ENCODE measurements around the gene CCDC40. TPM values are rescaled to one million over a fixed set of nuclear protein-coding genes. Genes with fewer than 3 reads are reported as not detected.

The CCDC40 gene
- total and polyA plus RNA-seq, 2 donors (not counting 1 experiment from before 2014, with no cell fraction given), result 0.63 to 3.2 TPM

GRCh38 chr17:80002070-80002641 lies 34.3 kb upstream of the CCDC40 start:
- Mint-ChIP-seq H3K27me3 (no peaks in the 10 kb centered on the region), H3K4me1 (peaks cover 15% of the 10 kb centered on the region), H3K4me3 (no peak overlapping the region), H3K27ac (no peak overlapping the region), H3K9me3 (ENCODE audit: insufficient read depth) (no peaks in the 10 kb centered on the region)
- ChIA-PET POLR2A (no interaction called here), CTCF (interaction anchor here (0.6 kb wide), 1 partner anchor 9 kb away, joined by 3 read pairs; no protein-coding TSS in a partner anchor)
- intact Hi-C loops (cut with micrococcal nuclease), result no loop called here
- no peaks in the 10 kb centered on the region for H3K27me3 ChIP-seq (replicated peaks in 1 of 4; ENCODE audit: control extremely low read depth in 1 of 4, control insufficient read depth in 3 of 4, insufficient read depth in 4 of 4, low read length in 3 of 4)
- no peaks in the 10 kb centered on the region for H3K36me3 ChIP-seq (replicated peaks in 1 of 2; ENCODE audit: control extremely low read depth in 1 of 2, control insufficient read depth in 1 of 2, extremely low read depth in 1 of 2, insufficient read depth in 2 of 2, low read length in 1 of 2)
- H4K20me1 ChIP-seq (ENCODE audit: control insufficient read depth, insufficient read depth, low read length, poor library complexity, severe bottlenecking), result no peaks in the 10 kb centered on the region
- no peaks in the 10 kb centered on the region for H3K79me2 ChIP-seq (ENCODE audit: control insufficient read depth, insufficient read depth, low read length)
- no peak overlapping the region for H3K4me2 ChIP-seq (replicated peaks; ENCODE audit: low read depth, low read length, poor library complexity, severe bottlenecking)
- H3K4me3 ChIP-seq (ENCODE audit: control extremely low read depth in 1 of 5, extremely low read depth in 1 of 5, insufficient read depth in 1 of 5, low read depth in 2 of 5, low read length in 4 of 5), result no peak overlapping the region
- no peak overlapping the region for H3K27ac ChIP-seq (ENCODE audit: low read length in 2 of 2)
- no peak overlapping the region for H3K9ac ChIP-seq (ENCODE audit: low read length)
- 96% methylated on average over 26 of the region's 26 CpGs for WGBS (ENCODE audit: insufficient coverage)
- TF ChIP-seq, protein P1, sequence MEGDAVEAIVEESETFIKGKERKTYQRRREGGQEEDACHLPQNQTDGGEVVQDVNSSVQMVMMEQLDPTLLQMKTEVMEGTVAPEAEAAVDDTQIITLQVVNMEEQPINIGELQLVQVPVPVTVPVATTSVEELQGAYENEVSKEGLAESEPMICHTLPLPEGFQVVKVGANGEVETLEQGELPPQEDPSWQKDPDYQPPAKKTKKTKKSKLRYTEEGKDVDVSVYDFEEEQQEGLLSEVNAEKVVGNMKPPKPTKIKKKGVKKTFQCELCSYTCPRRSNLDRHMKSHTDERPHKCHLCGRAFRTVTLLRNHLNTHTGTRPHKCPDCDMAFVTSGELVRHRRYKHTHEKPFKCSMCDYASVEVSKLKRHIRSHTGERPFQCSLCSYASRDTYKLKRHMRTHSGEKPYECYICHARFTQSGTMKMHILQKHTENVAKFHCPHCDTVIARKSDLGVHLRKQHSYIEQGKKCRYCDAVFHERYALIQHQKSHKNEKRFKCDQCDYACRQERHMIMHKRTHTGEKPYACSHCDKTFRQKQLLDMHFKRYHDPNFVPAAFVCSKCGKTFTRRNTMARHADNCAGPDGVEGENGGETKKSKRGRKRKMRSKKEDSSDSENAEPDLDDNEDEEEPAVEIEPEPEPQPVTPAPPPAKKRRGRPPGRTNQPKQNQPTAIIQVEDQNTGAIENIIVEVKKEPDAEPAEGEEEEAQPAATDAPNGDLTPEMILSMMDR (IDR thresholded peaks at IDR 0.05), result no peak
- no peak for TF ChIP-seq EZH2 (IDR thresholded peaks at IDR 0.05; ENCODE audit: borderline replicate concordance, insufficient read depth, low read depth, low read length, poor library complexity, severe bottlenecking)
- DNase-seq (no peak), ATAC-seq (ENCODE audit: low read depth) (no peak)
- peaks cover 9 to 15% of the 10 kb centered on the region in 2 donors for H3K4me1 ChIP-seq (ENCODE audit: control insufficient read depth in 2 of 2, insufficient read depth in 2 of 2, low read length in 2 of 2)
- H3K9me3 ChIP-seq (ENCODE audit: control extremely low read depth in 1 of 3, control insufficient read depth in 2 of 3, insufficient read depth in 1 of 3, low read length in 2 of 3), result peaks cover 0 to 7% (median 0%) of the 10 kb centered on the region in 3 donors
- H2AFZ ChIP-seq (ENCODE audit: insufficient read depth, low read depth, low read length, poor library complexity, severe bottlenecking), result no peak overlapping the region

GRCh38 chr17:80002690-80003490 lies 33.6 kb upstream of the CCDC40 start:
- ATAC-seq (ENCODE audit: low read depth) (no peak), DNase-seq (no peak)
- ChIA-PET POLR2A (no interaction called here), CTCF (interaction anchor here (0.6 to 3.1 kb wide), 2 partner anchors 8 to 9 kb away, joined by 3 to 17 read pairs; no protein-coding TSS in a partner anchor)
- no peak overlapping the region for H3K9ac ChIP-seq (ENCODE audit: low read length)
- Mint-ChIP-seq H3K27me3 (no peaks in the 10 kb centered on the region), H3K27ac (no peak overlapping the region), H3K9me3 (ENCODE audit: insufficient read depth) (no peaks in the 10 kb centered on the region), H3K4me1 (peaks cover 9% of the 10 kb centered on the region), H3K4me3 (no peak overlapping the region)
- TF ChIP-seq, protein P1 (IDR thresholded peaks at IDR 0.05), result no peak
- TF ChIP-seq EZH2 (IDR thresholded peaks at IDR 0.05; ENCODE audit: borderline replicate concordance, insufficient read depth, low read depth, low read length, poor library complexity, severe bottlenecking), result no peak
- WGBS (ENCODE audit: insufficient coverage), result 94% methylated on average over 26 of the region's 30 CpGs
- no peaks in the 10 kb centered on the region for H3K36me3 ChIP-seq (replicated peaks in 1 of 2; ENCODE audit: control extremely low read depth in 1 of 2, control insufficient read depth in 1 of 2, extremely low read depth in 1 of 2, insufficient read depth in 2 of 2, low read length in 1 of 2)
- no peaks in the 10 kb centered on the region for H3K79me2 ChIP-seq (ENCODE audit: control insufficient read depth, insufficient read depth, low read length)
- no peak overlapping the region for H3K27ac ChIP-seq (ENCODE audit: low read length in 2 of 2)
- H3K4me2 ChIP-seq (replicated peaks; ENCODE audit: low read depth, low read length, poor library complexity, severe bottlenecking), result no peak overlapping the region
- H3K4me1 ChIP-seq (ENCODE audit: control insufficient read depth in 2 of 2, insufficient read depth in 2 of 2, low read length in 2 of 2), result peaks cover 3 to 8% of the 10 kb centered on the region in 2 donors
- H3K27me3 ChIP-seq (replicated peaks in 1 of 4; ENCODE audit: control extremely low read depth in 1 of 4, control insufficient read depth in 3 of 4, insufficient read depth in 4 of 4, low read length in 3 of 4), result no peaks in the 10 kb centered on the region
- no peaks in the 10 kb centered on the region for H4K20me1 ChIP-seq (ENCODE audit: control insufficient read depth, insufficient read depth, low read length, poor library complexity, severe bottlenecking)
- intact Hi-C loops (cut with micrococcal nuclease), result no loop called here
- H3K9me3 ChIP-seq (ENCODE audit: control extremely low read depth in 1 of 3, control insufficient read depth in 2 of 3, insufficient read depth in 1 of 3, low read length in 2 of 3), result peaks cover 0 to 7% (median 0%) of the 10 kb centered on the region in 3 donors
- H3K4me3 ChIP-seq (ENCODE audit: control extremely low read depth in 1 of 5, extremely low read depth in 1 of 5, insufficient read depth in 1 of 5, low read depth in 2 of 5, low read length in 4 of 5), result no peak overlapping the region
- H2AFZ ChIP-seq (ENCODE audit: insufficient read depth, low read depth, low read length, poor library complexity, severe bottlenecking), result no peak overlapping the region

All from B cell (primary cell).